Ascending aorta (tissue), 2 donors: ENCODE data around the gene GASK1B. TPM values are rescaled to one million over a fixed set of nuclear protein-coding genes. Genes with fewer than 3 reads are reported as not detected.

Experiments used
- DNase-seq, 2 donors: peaks; one replicate each; pipeline ENCODE4 v3.0.0-alpha.2; 2019; ENCODE audit warnings: low spot score in 2 of 2
- H3K27ac ChIP-seq, 2 donors: fragments of 200-600 bp; sonication (generic); one replicate each; pipeline ENCODE4 v1.5.1; 2016 to 2017; ENCODE audit warnings: mild to moderate bottlenecking in 1 of 2
- H3K27me3 ChIP-seq: fragments of 200-600 bp; sonication (generic); one replicate; pipeline ENCODE4 v1.5.1; 2017
- H3K36me3 ChIP-seq, 2 donors: fragments of 200-600 bp; sonication (generic); one replicate each; pipeline ENCODE4 v1.5.1; 2016
- H3K4me1 ChIP-seq, 2 donors: fragments of 200-600 bp; sonication (generic); one replicate each; pipeline ENCODE4 v1.5.1; 2016 to 2017; ENCODE audit warnings: mild to moderate bottlenecking in 1 of 2
- H3K4me3 ChIP-seq, 2 donors: fragments of 200-600 bp; sonication (generic); one replicate each; pipeline ENCODE4 v1.5.1; 2016 to 2017; ENCODE audit warnings: mild to moderate bottlenecking in 1 of 2
- H3K9me3 ChIP-seq, 2 donors: fragments of 200-600 bp; sonication (generic); one replicate each; pipeline ENCODE4 v1.5.1; 2016
- CTCF ChIP-seq, 3 experiments: fragments of 200-600 bp in 2 of 3; fragments of 450-650 bp in 1 of 3; sonication (generic) in 2 of 3; IDR thresholded peaks; one replicate each; pipeline ENCODE4 v1.5.1; 2016 to 2019; ENCODE audit warnings: antibody characterized with exemption in 3 of 3, mild to moderate bottlenecking in 1 of 3, moderate library complexity in 1 of 3
- intact Hi-C: fragments of 100-400 bp; cut with DNase I; formaldehyde crosslinking; loops from one replicate; pipeline ENCODE4 v1.15.1; 2023
- total RNA-seq: library from RNA; depleted of rRNA; stranded (reverse); fragments of >200 nt; gene quantifications from one replicate; pipeline ENCODE4 v1.1.0, GENCODE V29; 2016

The GASK1B gene
- total RNA-seq, 1 donor from 2014 or later, result 69.7 TPM

- peaks cover 4 to 14% of the 10 kb centered on the region in 2 donors for H3K36me3 ChIP-seq
- intact Hi-C loops, result no loop called here
- TF ChIP-seq CTCF (IDR thresholded peaks at IDR 0.05), result no peak
- no peaks in the 10 kb centered on the region for H3K9me3 ChIP-seq
- H3K4me3 ChIP-seq, result no peak overlapping the region
- DNase-seq, result no peak
- H3K27me3 ChIP-seq, result no peaks in the 10 kb centered on the region
- peak overlapping the region; percentile 69 to 74 for H3K27ac ChIP-seq
- H3K4me1 ChIP-seq, result peaks cover 4 to 46% of the 10 kb centered on the region in 2 donors
Measured at GRCh38 chr4:158159054-158159717, 13.6 kb downstream of the GASK1B start.

- peaks cover 4 to 25% of the 10 kb centered on the region in 2 donors for H3K36me3 ChIP-seq
- intact Hi-C loops, result loop anchor here (2.0 kb wide), 1 partner anchor 21 kb away; no protein-coding TSS in a partner anchor
Measured at GRCh38 chr4:158157412-158157811, 15.4 kb downstream of the GASK1B start.

GRCh38 chr4:158155656-158156356 lies 17.0 kb downstream of the GASK1B start:
- DNase-seq, result no peak
- Histone ChIP-seq H3K9me3 (no peaks in the 10 kb centered on the region), H3K27ac (peak overlapping the region in 1 of 2 donors; percentile 39), H3K27me3 (no peaks in the 10 kb centered on the region), H3K4me1 (peaks cover 0 to 31% of the 10 kb centered on the region in 2 donors), H3K36me3 (peaks cover 10 to 40% of the 10 kb centered on the region in 2 donors), H3K4me3 (no peak overlapping the region)
- intact Hi-C loops, result loop anchor here (2.0 kb wide), 1 partner anchor 19 kb away; no protein-coding TSS in a partner anchor
- no peak for TF ChIP-seq CTCF (IDR thresholded peaks at IDR 0.05)

More at GRCh38 chr4:158157412-158157811, 15.4 kb downstream of the GASK1B start:
- no peaks in the 10 kb centered on the region for H3K9me3 ChIP-seq
- peaks cover 4 to 37% of the 10 kb centered on the region in 2 donors for H3K4me1 ChIP-seq
- no peak for DNase-seq
- TF ChIP-seq CTCF (IDR thresholded peaks at IDR 0.05), result no peak
- H3K27me3 ChIP-seq, result no peaks in the 10 kb centered on the region
- peak overlapping the region; percentile 7 to 69 for H3K27ac ChIP-seq
- peak overlapping the region in 1 of 2 donors; percentile 1 for H3K4me3 ChIP-seq

GRCh38 chr4:158147151-158147550 lies 25.7 kb downstream of the GASK1B start:
- Histone ChIP-seq H3K4me3 (no peak overlapping the region), H3K36me3 (peaks cover 13 to 25% of the 10 kb centered on the region in 2 donors), H3K27ac (no peak overlapping the region)

GRCh38 chr4:158146736-158147135 lies 26.1 kb downstream of the GASK1B start:
- TF ChIP-seq CTCF (IDR thresholded peaks at IDR 0.05), result no peak
- Histone ChIP-seq H3K27me3 (no peaks in the 10 kb centered on the region), H3K36me3 (peaks cover 11 to 21% of the 10 kb centered on the region in 2 donors), H3K9me3 (no peaks in the 10 kb centered on the region), H3K4me3 (no peak overlapping the region), H3K4me1 (peaks cover 0 to 12% of the 10 kb centered on the region in 2 donors), H3K27ac (no peak overlapping the region)
- intact Hi-C loops, result no loop called here
- no peak for DNase-seq

More at GRCh38 chr4:158147151-158147550, 25.7 kb downstream of the GASK1B start:
- TF ChIP-seq CTCF (IDR thresholded peaks at IDR 0.05), result no peak
- no peaks in the 10 kb centered on the region for H3K9me3 ChIP-seq
- no peaks in the 10 kb centered on the region for H3K27me3 ChIP-seq
- DNase-seq, result no peak
- intact Hi-C loops, result no loop called here
- peaks cover 0 to 12% of the 10 kb centered on the region in 2 donors for H3K4me1 ChIP-seq
